Measurements from ENCODE around the gene MCL1. TPM values are rescaled to one million over a fixed set of nuclear protein-coding genes. Genes with fewer than 3 reads are reported as not detected.

The MCL1 gene
- total and polyA plus RNA-seq, 2 donors (not counting 1 experiment from before 2014, with no cell fraction given): 219 to 266 TPM

GRCh38 chr1:150555198-150555970 lies 24.0 kb downstream of the MCL1 start:
- Mint-ChIP-seq H3K27ac (no peak overlapping the region), H3K4me1 (peaks cover 27% of the 10 kb centered on the region), H3K9me3 (ENCODE audit: insufficient read depth) (no peaks in the 10 kb centered on the region), H3K27me3 (no peaks in the 10 kb centered on the region), H3K4me3 (no peak overlapping the region)
- 86% methylated on average over 15 of the region's 19 CpGs for WGBS (ENCODE audit: insufficient coverage)
- ATAC-seq (ENCODE audit: low read depth) (no peak), DNase-seq (no peak)
- Histone ChIP-seq H3K79me2 (ENCODE audit: control insufficient read depth, insufficient read depth, low read length) (peaks cover 11% of the 10 kb centered on the region), H3K4me1 (ENCODE audit: control insufficient read depth in 2 of 2, insufficient read depth in 2 of 2, low read length in 2 of 2) (peaks cover 14 to 28% of the 10 kb centered on the region in 2 donors), H3K27me3 (replicated peaks in 1 of 4; ENCODE audit: control extremely low read depth in 1 of 4, control insufficient read depth in 3 of 4, insufficient read depth in 4 of 4, low read length in 3 of 4) (peaks cover 0 to 12% (median 0%) of the 10 kb centered on the region in 4 experiments), H2AFZ (ENCODE audit: insufficient read depth, low read depth, low read length, poor library complexity, severe bottlenecking) (no peak overlapping the region), H4K20me1 (ENCODE audit: control insufficient read depth, insufficient read depth, low read length, poor library complexity, severe bottlenecking) (peaks cover 3% of the 10 kb centered on the region), H3K27ac (ENCODE audit: low read length in 2 of 2) (no peak overlapping the region), H3K4me3 (ENCODE audit: control extremely low read depth in 1 of 5, extremely low read depth in 1 of 5, insufficient read depth in 1 of 5, low read depth in 2 of 5, low read length in 4 of 5) (no peak overlapping the region), H3K36me3 (replicated peaks in 1 of 2; ENCODE audit: control extremely low read depth in 1 of 2, control insufficient read depth in 1 of 2, extremely low read depth in 1 of 2, insufficient read depth in 2 of 2, low read length in 1 of 2) (no peaks in the 10 kb centered on the region), H3K9me3 (ENCODE audit: control extremely low read depth in 1 of 3, control insufficient read depth in 2 of 3, insufficient read depth in 1 of 3, low read length in 2 of 3) (no peaks in the 10 kb centered on the region), H3K4me2 (replicated peaks; ENCODE audit: low read depth, low read length, poor library complexity, severe bottlenecking) (no peak overlapping the region), H3K9ac (ENCODE audit: low read length) (no peak overlapping the region)
- POLR2A ChIA-PET: no interaction called here
- intact Hi-C loops (cut with micrococcal nuclease): no loop called here
- TF ChIP-seq CTCF (IDR thresholded peaks at IDR 0.05) (no peak), EZH2 (IDR thresholded peaks at IDR 0.05; ENCODE audit: borderline replicate concordance, insufficient read depth, low read depth, low read length, poor library complexity, severe bottlenecking) (no peak)
- CTCF ChIA-PET: interaction anchor here (11.3 to 14.8 kb wide), 2 partner anchors 21 to 63 kb away, joined by 497 to 661 read pairs; partner anchors contain the start of genes ENSA and MCL1

GRCh38 chr1:150554086-150554452 lies 25.3 kb downstream of the MCL1 start:
- Histone ChIP-seq H3K79me2 (ENCODE audit: control insufficient read depth, insufficient read depth, low read length) (peaks cover under 1% of the 10 kb centered on the region), H3K9me3 (ENCODE audit: control extremely low read depth in 1 of 3, control insufficient read depth in 2 of 3, insufficient read depth in 1 of 3, low read length in 2 of 3) (no peaks in the 10 kb centered on the region), H3K4me1 (ENCODE audit: control insufficient read depth in 2 of 2, insufficient read depth in 2 of 2, low read length in 2 of 2) (peaks cover 14 to 23% of the 10 kb centered on the region in 2 donors), H3K27ac (ENCODE audit: low read length in 2 of 2) (no peak overlapping the region), H4K20me1 (ENCODE audit: control insufficient read depth, insufficient read depth, low read length, poor library complexity, severe bottlenecking) (no peaks in the 10 kb centered on the region), H3K4me2 (replicated peaks; ENCODE audit: low read depth, low read length, poor library complexity, severe bottlenecking) (no peak overlapping the region), H3K9ac (ENCODE audit: low read length) (no peak overlapping the region), H3K4me3 (ENCODE audit: control extremely low read depth in 1 of 5, extremely low read depth in 1 of 5, insufficient read depth in 1 of 5, low read depth in 2 of 5, low read length in 4 of 5) (no peak overlapping the region), H3K27me3 (replicated peaks in 1 of 4; ENCODE audit: control extremely low read depth in 1 of 4, control insufficient read depth in 3 of 4, insufficient read depth in 4 of 4, low read length in 3 of 4) (peaks cover 0 to 20% (median 5%) of the 10 kb centered on the region in 4 experiments), H3K36me3 (replicated peaks in 1 of 2; ENCODE audit: control extremely low read depth in 1 of 2, control insufficient read depth in 1 of 2, extremely low read depth in 1 of 2, insufficient read depth in 2 of 2, low read length in 1 of 2) (no peaks in the 10 kb centered on the region), H2AFZ (ENCODE audit: insufficient read depth, low read depth, low read length, poor library complexity, severe bottlenecking) (no peak overlapping the region)
- no peaks in the 10 kb centered on the region for H3K9me3 Mint-ChIP-seq (ENCODE audit: insufficient read depth)
- DNase-seq (no peak), ATAC-seq (ENCODE audit: low read depth) (no peak)
- intact Hi-C loops (cut with micrococcal nuclease): no loop called here
- no peak for TF ChIP-seq EZH2 (IDR thresholded peaks at IDR 0.05; ENCODE audit: borderline replicate concordance, insufficient read depth, low read depth, low read length, poor library complexity, severe bottlenecking)
- no peak for TF ChIP-seq CTCF (IDR thresholded peaks at IDR 0.05)
- no peak overlapping the region for H3K4me3 Mint-ChIP-seq
- WGBS (ENCODE audit: insufficient coverage): 96% methylated on average over 6 of the region's 8 CpGs
- H3K27ac Mint-ChIP-seq: no peak overlapping the region
- H3K4me1 Mint-ChIP-seq: peaks cover 24% of the 10 kb centered on the region
- POLR2A ChIA-PET: no interaction called here
- peaks cover 4% of the 10 kb centered on the region for H3K27me3 Mint-ChIP-seq
- CTCF ChIA-PET: interaction anchor here (1.1 to 14.8 kb wide), 2 partner anchors 23 to 67 kb away, joined by 7 to 497 read pairs; partner anchors contain the start of gene MCL1
